HT1080 (cell line): ENCODE data around the gene PCDHGB7. TPM values are rescaled to one million over a fixed set of nuclear protein-coding genes. Genes with fewer than 3 reads are reported as not detected.
"Not testable (repeated sequence)": the region's sequence is repeated elsewhere in the genome, so short reads cannot be mapped to it uniquely, and the experiment has no call there.

ENCODE experiments used
- DNase-seq: peaks from one replicate; pipeline ENCODE4 v3.0.0-alpha.2; 2015; ENCODE audit warnings: low read depth
- total RNA-seq: library from RNA; depleted of rRNA; stranded (reverse); fragments of >200 nt; shearing (Covaris generic); gene quantifications from 2 replicates; pipeline ENCODE4 v1.2.3, GENCODE V29; 2014

The PCDHGB7 gene
- total RNA-seq, 1 experiment from 2014 or later = 0.47 TPM

- not testable (repeated sequence) for DNase-seq
These were observed 22.9 kb upstream of the PCDHGB7 start for GRCh38 chr5:141394401-141395187.

- DNase-seq = not testable (repeated sequence)
These were observed 19.5 kb upstream of the PCDHGB7 start, which contains the start of gene PCDHGB5 for GRCh38 chr5:141397756-141398551. Gene PCDHGB5, plus strand, starts transcription at chr5:141397947. Its CDS starts 181 bp downstream, at chr5:141398128.

DNA sequence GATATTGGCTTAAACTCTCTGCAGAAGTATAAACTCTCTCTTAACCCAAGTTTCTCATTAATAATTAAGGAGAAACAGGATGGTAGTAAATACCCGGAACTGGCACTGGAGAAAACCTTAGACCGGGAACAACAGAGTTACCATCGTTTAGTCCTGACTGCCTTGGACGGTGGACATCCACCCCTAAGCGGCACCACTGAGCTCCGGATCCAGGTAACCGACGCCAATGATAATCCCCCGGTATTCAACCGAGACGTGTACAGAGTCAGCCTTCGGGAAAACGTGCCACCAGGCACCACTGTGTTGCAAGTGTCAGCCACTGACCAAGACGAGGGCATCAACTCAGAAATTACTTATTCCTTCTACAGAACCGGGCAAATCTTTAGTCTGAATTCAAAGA lies 18.9 kb upstream of the PCDHGB7 start:
- DNase-seq = no peak

GRCh38 chr5:141399555-141400258 lies 17.8 kb upstream of the PCDHGB7 start:
- no peak for DNase-seq

DNA sequence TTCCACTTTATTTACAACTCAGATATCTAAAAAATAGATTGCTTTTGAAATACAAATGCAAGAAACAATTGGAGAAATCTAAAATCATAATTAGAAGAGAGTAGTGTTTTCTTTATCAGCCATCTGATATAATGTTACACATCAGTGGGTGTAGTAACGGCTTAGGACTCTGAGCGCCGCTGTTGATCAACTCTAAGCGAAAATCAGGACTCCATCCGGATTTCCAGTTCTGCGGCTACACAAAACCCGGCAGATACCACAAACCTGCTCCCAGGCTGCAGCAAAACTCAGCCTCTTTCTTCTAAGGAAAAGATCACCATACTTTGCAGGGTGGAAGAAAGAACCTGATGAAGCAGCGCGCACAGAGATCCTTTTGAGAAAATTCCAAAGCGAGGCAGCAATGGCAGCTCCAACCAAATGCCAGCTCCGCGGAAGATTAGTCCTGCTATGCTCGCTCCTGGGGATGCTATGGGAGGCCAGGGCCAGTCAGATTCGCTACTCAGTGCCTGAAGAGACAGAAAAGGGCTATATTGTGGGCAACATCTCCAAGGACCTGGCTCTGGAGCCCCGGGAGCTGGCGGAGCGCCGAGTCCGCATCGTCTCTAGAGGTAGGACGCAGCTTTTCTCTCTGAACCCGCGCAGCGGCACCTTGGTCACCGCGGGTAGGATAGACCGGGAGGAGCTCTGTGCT lies 14.8 kb upstream of the PCDHGB7 start, which contains the start of gene PCDHGA9:
Gene PCDHGA9, plus strand, starts transcription at position 226 of the 691 bp plus-strand sequence. Its CDS starts 175 bp downstream, at position 401.
- peak; percentile 25 for DNase-seq

- DNase-seq = no peak
These were observed 14.1 kb upstream of the PCDHGB7 start for GRCh38 chr5:141403387-141403786.

DNA sequence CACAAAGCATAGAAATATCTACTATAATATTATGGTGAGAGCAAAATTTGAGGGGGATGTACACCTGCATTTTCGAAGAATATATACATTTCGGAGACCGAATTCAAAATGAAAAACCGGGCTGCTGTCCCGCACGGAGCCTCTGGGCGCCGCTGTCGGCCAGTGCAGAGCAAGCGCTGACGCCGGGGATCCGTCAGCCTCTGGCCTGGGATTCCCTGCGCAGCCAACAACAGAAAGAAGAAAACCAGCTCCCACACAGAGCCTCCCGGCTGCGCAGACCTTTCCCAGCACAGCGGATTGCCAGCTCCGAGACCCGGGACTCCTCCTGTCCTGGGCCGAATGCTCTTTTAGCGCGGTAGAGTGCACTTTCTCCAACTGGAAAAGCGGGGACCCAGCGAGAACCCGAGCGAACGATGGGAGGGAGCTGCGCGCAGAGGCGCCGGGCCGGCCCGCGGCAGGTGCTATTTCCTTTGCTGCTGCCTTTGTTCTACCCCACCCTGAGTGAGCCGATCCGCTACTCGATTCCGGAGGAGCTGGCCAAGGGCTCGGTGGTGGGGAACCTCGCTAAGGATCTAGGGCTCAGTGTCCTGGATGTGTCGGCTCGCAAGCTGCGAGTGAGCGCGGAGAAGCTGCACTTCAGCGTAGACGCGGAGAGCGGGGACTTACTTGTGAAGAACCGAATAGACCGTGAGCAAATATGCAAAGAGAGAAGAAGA lies 9.5 kb upstream of the PCDHGB7 start, which contains the start of gene PCDHGB6:
Gene PCDHGB6, plus strand, starts transcription at position 232 of the 716 bp plus-strand sequence. Its CDS starts 182 bp downstream, at position 414.
- not testable (repeated sequence) for DNase-seq

GRCh38 chr5:141409598-141410306 lies 7.7 kb upstream of the PCDHGB7 start:
- DNase-seq = no peak

DNA sequence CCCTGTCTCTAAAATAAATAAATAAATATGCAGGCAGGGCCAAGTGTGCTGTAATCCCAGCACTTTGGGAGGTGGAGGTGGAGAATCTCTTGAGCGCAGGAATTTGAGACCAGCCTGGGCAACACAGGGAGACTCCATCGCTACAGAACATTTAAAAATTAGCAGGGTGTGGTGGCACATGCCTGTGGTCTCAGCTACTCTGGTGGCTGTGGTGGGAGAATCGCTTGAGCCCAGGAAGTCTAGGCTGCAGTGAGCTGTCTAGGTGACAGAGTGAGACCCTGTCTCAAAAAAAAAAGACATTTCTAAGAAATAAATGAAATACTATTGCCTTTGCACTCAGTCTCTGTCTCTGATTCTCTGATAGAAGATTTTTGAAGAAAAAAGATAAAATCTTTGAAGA lies 5.9 kb upstream of the PCDHGB7 start:
- DNase-seq = no peak

- DNase-seq = peak; percentile 51
These were observed 4.5 kb upstream of the PCDHGB7 start, which contains the start of gene PCDHGA10 for GRCh38 chr5:141412854-141413539. Gene PCDHGA10, plus strand, starts transcription at chr5:141412987. Its CDS starts 189 bp downstream, at chr5:141413176.

GRCh38 chr5:141413540-141414069 lies 3.9 kb upstream of the PCDHGB7 start:
- no peak for DNase-seq

DNA sequence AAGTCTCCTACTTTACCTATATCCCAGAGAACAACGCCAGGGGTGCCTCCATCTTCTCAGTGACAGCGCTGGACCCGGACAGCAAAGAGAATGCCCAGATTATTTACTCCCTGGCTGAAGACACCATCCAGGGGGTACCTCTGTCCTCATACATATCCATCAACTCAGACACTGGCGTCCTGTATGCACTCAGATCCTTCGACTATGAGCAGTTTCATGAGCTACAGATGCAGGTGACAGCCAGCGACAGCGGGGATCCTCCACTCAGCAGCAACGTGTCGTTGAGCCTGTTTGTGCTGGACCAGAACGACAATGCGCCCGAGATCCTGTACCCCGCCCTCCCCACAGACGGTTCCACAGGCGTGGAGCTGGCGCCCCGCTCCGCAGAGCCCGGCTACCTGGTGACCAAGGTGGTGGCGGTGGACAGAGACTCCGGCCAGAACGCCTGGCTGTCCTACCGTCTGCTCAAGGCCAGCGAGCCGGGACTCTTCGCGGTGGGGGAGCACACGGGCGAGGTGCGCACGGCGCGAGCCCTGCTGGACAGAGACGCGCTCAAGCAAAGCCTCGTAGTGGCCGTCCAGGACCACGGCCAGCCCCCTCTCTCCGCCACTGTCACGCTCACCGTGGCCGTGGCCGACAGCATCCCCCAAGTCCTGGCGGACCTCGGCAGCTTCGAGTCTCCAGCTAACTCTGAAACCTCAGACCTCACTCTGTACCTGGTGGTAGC lies 2.8 kb upstream of the PCDHGB7 start:
- DNase-seq = not testable (repeated sequence)

- DNase-seq = not testable (repeated sequence)
These were observed 2.2 kb upstream of the PCDHGB7 start for GRCh38 chr5:141415275-141415618.

DNA sequence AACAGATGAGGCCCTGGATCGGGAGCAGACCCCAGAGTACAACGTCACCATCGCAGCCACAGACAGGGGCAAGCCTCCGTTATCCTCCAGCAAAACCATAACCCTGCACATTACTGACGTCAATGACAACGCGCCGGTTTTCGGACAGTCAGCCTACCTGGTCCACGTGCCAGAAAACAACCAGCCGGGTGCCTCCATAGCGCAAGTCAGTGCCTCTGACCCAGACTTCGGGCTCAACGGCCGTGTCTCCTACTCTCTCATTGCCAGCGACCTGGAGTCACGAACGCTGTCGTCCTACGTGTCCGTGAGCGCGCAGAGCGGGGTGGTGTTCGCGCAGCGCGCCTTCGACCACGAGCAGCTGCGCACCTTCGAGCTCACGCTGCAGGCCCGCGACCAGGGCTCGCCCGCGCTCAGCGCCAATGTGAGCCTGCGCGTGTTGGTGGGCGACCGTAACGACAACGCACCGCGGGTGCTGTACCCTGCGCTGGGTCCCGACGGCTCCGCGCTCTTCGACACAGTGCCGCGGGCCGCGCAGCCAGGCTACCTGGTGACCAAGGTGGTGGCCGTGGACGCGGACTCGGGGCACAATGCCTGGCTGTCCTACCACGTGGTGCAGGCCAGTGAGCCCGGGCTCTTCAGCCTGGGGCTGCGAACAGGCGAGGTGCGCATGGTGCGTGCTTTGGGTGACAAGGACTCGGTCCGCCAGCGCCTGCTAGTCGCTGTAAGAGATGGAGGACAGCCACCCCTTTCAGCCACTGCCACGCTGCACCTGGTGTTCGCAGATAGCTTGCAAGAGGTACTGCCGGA lies 1.8 kb downstream of the PCDHGB7 start:
- DNase-seq = no peak

DNA sequence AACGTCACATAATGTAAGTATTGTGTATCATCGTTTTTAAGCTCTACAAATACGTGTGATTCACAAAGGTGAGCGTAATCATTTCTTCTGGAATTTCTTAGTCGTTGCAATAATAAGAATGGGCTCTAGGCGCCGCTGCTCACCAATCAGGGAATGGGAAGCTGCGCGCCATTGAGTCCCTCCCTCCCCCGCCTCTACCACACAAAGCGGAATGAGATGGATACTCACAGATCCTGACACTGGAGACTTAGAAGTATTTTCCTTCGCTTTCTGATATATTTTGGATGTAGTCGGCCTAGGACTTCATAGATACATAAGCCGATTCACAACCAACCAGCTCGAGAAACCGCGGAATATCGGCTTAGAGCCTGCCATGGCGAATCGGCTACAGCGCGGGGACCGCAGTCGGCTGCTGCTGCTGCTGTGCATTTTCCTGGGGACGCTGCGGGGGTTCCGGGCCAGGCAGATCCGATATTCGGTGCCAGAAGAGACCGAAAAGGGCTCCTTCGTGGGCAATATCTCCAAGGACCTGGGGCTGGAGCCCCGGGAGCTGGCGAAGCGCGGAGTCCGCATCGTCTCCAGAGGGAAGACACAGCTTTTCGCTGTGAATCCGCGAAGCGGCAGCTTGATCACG lies 3.5 kb downstream of the PCDHGB7 start, which contains the start of gene PCDHGA11:
Gene PCDHGA11, plus strand, starts transcription at position 197 of the 634 bp plus-strand sequence. Its CDS starts 177 bp downstream, at position 374.
- no peak for DNase-seq

DNA sequence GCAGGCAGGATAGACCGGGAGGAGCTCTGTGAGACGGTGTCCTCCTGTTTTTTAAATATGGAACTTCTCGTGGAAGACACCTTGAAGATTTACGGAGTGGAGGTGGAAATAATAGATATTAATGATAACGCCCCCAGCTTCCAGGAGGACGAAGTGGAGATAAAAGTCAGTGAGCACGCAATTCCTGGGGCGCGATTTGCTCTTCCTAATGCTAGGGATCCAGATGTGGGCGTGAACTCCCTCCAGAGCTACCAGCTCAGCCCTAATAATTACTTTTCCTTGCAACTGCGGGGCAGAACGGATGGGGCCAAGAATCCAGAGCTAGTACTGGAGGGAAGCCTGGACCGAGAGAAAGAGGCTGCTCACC lies 4.0 kb downstream of the PCDHGB7 start:
- no peak for DNase-seq
